ENCODE results near the gene TMEM255A. TPM values are rescaled to one million over a fixed set of nuclear protein-coding genes. Genes with fewer than 3 reads are reported as not detected.

TMEM255A gene
- total and polyA plus RNA-seq, 2 of the 4 experiments (the other 2 are of a cell fraction): 0.03 TPM; not detected in 1

DNA sequence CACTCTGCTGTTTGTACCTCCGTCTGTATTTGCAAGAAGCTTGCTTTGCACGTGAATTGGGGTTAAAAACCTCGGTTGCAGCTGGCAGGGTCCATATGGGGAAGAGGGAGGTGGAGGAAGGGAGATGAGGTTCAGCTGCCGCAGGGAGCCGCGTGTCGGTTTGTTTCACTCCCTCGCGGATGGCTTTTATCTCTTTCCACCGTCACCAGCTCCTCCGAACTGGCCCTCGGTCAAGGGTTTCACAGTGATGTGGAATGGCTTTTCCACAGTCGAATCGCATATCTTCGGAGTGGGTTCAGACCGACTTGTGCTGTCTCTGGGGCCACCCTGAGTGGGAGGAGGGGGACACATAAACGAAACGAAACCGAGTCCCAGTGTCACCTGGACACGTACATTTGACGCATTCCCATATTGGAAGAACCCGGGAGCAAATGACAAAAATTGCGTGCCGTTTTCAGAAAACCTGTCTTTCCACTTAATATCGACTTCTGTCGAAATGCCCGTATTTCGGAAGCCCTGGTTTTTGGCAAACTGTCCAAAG, 59.7 kb downstream of the TMEM255A start:
- H4K91ac ChIP-seq (ENCODE audit: insufficient read depth, low read depth, low read length): 0 out of 2 replicates have a peak overlapping the region, but pooled peaks have one; percentile 29
- H3K79me1 ChIP-seq (ENCODE audit: low read depth in 1 of 2, low read length in 2 of 2): peaks cover 6% of the 10 kb centered on the region in 2 experiments; a peak in 2 of 4 replicates
- peaks cover 3% of the 10 kb centered on the region; the same call in 1 of the 2 replicates for H3K36me3 ChIP-seq (ENCODE audit: control insufficient read depth, insufficient read depth, low read length)
- ATAC-seq (ENCODE audit: low read depth): 0 out of 2 replicates have a peak, but pooled peaks have one; percentile 7
- intact Hi-C loops (cut with micrococcal nuclease) (loop anchor here (5.0 kb wide), 1 partner anchor 216 kb away; the partner anchor contains the start of gene LAMP2), dilution Hi-C loops (cut with HindIII; ENCODE audit: low sequenced_read_pairs, unreplicated experiment) (no loop called here), in situ Hi-C loops (cut with MboI; ENCODE audit: low sequenced_read_pairs) (no loop called here)
- H3K9ac ChIP-seq (ENCODE audit: low read depth, low read length): peak overlapping the region; percentile 82
- peak overlapping the region; percentile 33; the same call in 1 of the 2 replicates for H3K18ac ChIP-seq (ENCODE audit: low read depth, low read length)
- H2AK5ac ChIP-seq (ENCODE audit: low read depth, low read length): 0 out of 2 replicates have a peak overlapping the region, but pooled peaks have one; percentile 36
- H3K4me2 ChIP-seq (ENCODE audit: low read depth, low read length): peak overlapping the region; percentile 71
- no peaks in the 10 kb centered on the region for H3K9me1 ChIP-seq (ENCODE audit: insufficient read depth, low read length)
- H3K4me3 ChIP-seq (ENCODE audit: insufficient read depth, low read depth, low read length): peak overlapping the region; percentile 95
- H3K9me3 ChIP-seq (ENCODE audit: control insufficient read depth, insufficient read depth, low read length): no peaks in the 10 kb centered on the region
- 80% methylated on average over 1 of the region's 28 CpGs; no CpG with 5 or more reads in 1 of the 2 experiments for WGBS, 2 experiments (ENCODE audit: extremely low coverage in 2 of 2, insufficient read length in 1 of 2)
- no peak overlapping the region for H2BK15ac ChIP-seq (ENCODE audit: low read depth, low read length)
- H3K27ac ChIP-seq (ENCODE audit: insufficient read depth, low read length): peak overlapping the region; percentile 82
- no peaks in the 10 kb centered on the region for H3K4me1 ChIP-seq (ENCODE audit: control insufficient read depth, insufficient read depth, low read length)
- no peaks in the 10 kb centered on the region for H4K20me1 ChIP-seq (ENCODE audit: insufficient read depth, low read length)
- POLR2A ChIA-PET (ENCODE audit: unreplicated experiment): no interaction called here
- no peak overlapping the region for H3K56ac ChIP-seq (ENCODE audit: extremely low read depth, insufficient read depth, low read length)
- peak; percentile 18 for DNase-seq
- H2BK120ac ChIP-seq (ENCODE audit: low read depth, low read length): no peak overlapping the region
- CTCF ChIA-PET: no interaction called here
- peak overlapping the region; percentile 53 for H3K23ac ChIP-seq (ENCODE audit: low read depth, low read length)
- peak overlapping the region; percentile 79; the same call in 1 of the 2 replicates for H3K4ac ChIP-seq (ENCODE audit: low read depth, low read length)
- TF ChIP-seq, protein P1, sequence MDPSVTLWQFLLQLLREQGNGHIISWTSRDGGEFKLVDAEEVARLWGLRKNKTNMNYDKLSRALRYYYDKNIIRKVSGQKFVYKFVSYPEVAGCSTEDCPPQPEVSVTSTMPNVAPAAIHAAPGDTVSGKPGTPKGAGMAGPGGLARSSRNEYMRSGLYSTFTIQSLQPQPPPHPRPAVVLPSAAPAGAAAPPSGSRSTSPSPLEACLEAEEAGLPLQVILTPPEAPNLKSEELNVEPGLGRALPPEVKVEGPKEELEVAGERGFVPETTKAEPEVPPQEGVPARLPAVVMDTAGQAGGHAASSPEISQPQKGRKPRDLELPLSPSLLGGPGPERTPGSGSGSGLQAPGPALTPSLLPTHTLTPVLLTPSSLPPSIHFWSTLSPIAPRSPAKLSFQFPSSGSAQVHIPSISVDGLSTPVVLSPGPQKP (IDR thresholded peaks at IDR 0.05; ENCODE audit: borderline replicate concordance, low read depth, low read length): no peak
- no peak for TF ChIP-seq NFE2L2 (IDR thresholded peaks at IDR 0.05; ENCODE audit: low read depth, low read length)
- TF ChIP-seq CHD1 (IDR thresholded peaks at IDR 0.05; ENCODE audit: low read depth, low read length): no peak
- H2BK20ac ChIP-seq (ENCODE audit: low read depth, low read length): no peak overlapping the region
- 0 out of 2 replicates have a peak overlapping the region, but pooled peaks have one; percentile 76 for H3K14ac ChIP-seq (replicated peaks; ENCODE audit: low read depth, low read length)
- H3K27me3 ChIP-seq (ENCODE audit: control insufficient read depth, insufficient read depth, low read length): 0 out of 2 replicates have a peak, but pooled peaks cover 2% of the 10 kb centered on the region
- H2BK5ac ChIP-seq (ENCODE audit: low read depth, low read length, poor library complexity, severe bottlenecking): peak overlapping the region; percentile 73
- BruUV-seq (replicated peaks): no TSS peak
- peak overlapping the region in 1 of 2 experiments; percentile 65; a peak in 1 of 4 replicates for H4K8ac ChIP-seq (ENCODE audit: low read depth in 2 of 2, low read length in 2 of 2)
- H2AK9ac ChIP-seq (replicated peaks; ENCODE audit: low read depth, low read length, poor library complexity): peak overlapping the region; percentile 89
- peak overlapping the region; percentile 53; the same call in 1 of the 2 replicates for H4K5ac ChIP-seq (ENCODE audit: low read depth, low read length)
- H2AFZ ChIP-seq (replicated peaks; ENCODE audit: low read length, poor library complexity): peak overlapping the region; percentile 87
